Common myeloid progenitor, CD34-positive (primary cell): Measurements from ENCODE around the gene ARHGAP42.

Experiments
- CTCF ChIA-PET: fragments of 350-600 bp; sonication (Branson Sonifier 250); formaldehyde crosslinking; loops from one replicate; lab custom pipeline; 2021; ENCODE audit warnings: antibody characterized with exemption; lab: Charles Lee
- POLR2A ChIA-PET: fragments of 350-600 bp; sonication (Branson Sonifier 250); formaldehyde crosslinking; loops from one replicate; lab custom pipeline; 2021; ENCODE audit warnings: antibody characterized with exemption; lab: Charles Lee
- DNase-seq, 3 donors: peaks; one replicate each; pipeline versions ENCODE4 v3.0.0 to v3.0.0-alpha.2; 2013
- H3K27ac ChIP-seq, 2 experiments: 1 replicate in 1 of 2; 2 replicates in 1 of 2; pipeline ENCODE4 v1.7.0; 2013; ENCODE audit warnings: inconsistent platforms in 2 of 2, low read length in 2 of 2, mild to moderate bottlenecking in 2 of 2, low read depth in 1 of 2, moderate library complexity in 1 of 2; ENCODE audit not compliant: severe bottlenecking in 2 of 2, insufficient read depth in 1 of 2, poor library complexity in 1 of 2
- H3K27me3 ChIP-seq, 5 experiments: replicated peaks in 2 of 5; 1 replicate in 3 of 5; 2 replicates in 2 of 5; pipeline versions ENCODE4 v1.6.1 to v1.7.0; 2013; ENCODE audit warnings: low read length in 4 of 5, mild to moderate bottlenecking in 2 of 5, moderate library complexity in 2 of 5, inconsistent platforms in 1 of 5; ENCODE audit not compliant: insufficient read depth in 5 of 5, control insufficient read depth in 4 of 5
- H3K36me3 ChIP-seq, 4 experiments: 1 replicate in 2 of 4; 2 replicates in 2 of 4; pipeline versions ENCODE4 v1.6.1 to v1.7.0; 2013; ENCODE audit warnings: low read length in 3 of 4, control low read depth in 1 of 4, mild to moderate bottlenecking in 1 of 4; ENCODE audit not compliant: control insufficient read depth in 4 of 4, insufficient read depth in 4 of 4
- H3K4me1 ChIP-seq, 4 experiments: 1 replicate in 3 of 4; 2 replicates in 1 of 4; pipeline versions ENCODE4 v1.6.1 to v1.7.1; 2013; ENCODE audit warnings: low read length in 3 of 4, mild to moderate bottlenecking in 3 of 4, control low read depth in 1 of 4, inconsistent platforms in 1 of 4, moderate library complexity in 1 of 4; ENCODE audit not compliant: control insufficient read depth in 4 of 4, insufficient read depth in 4 of 4; ENCODE audit errors: control extremely low read depth in 1 of 4
- H3K4me3 ChIP-seq, 7 experiments: 1 replicate in 4 of 7; 2 replicates in 3 of 7; pipeline versions ENCODE4 v1.5.1 to v1.7.0; 2013; ENCODE audit warnings: mild to moderate bottlenecking in 7 of 7, low read length in 6 of 7, moderate library complexity in 6 of 7, inconsistent platforms in 2 of 7, low read depth in 2 of 7, control low read depth in 1 of 7; ENCODE audit not compliant: insufficient read depth in 4 of 7, control insufficient read depth in 1 of 7; ENCODE audit errors: extremely low read depth in 1 of 7
- H3K9me3 ChIP-seq, 5 experiments: 1 replicate in 4 of 5; 2 replicates in 1 of 5; pipeline versions ENCODE4 v1.6.1 to v1.7.1; 2013; ENCODE audit warnings: low read length in 4 of 5, mild to moderate bottlenecking in 2 of 5, inconsistent platforms in 1 of 5, low read depth in 1 of 5, moderate library complexity in 1 of 5; ENCODE audit not compliant: control insufficient read depth in 4 of 5, insufficient read depth in 2 of 5; ENCODE audit errors: control extremely low read depth in 1 of 5
- WGBS: methylation state at CpG from one replicate; pipeline ENCODE4 v1.1.5; 2013; ENCODE audit not compliant: insufficient coverage; 5-methylcytosine and 5-hydroxymethylcytosine counted together

Gene ARHGAP42

GRCh38 chr11:100716838-100717237, 29.8 kb downstream of the ARHGAP42 start:
- H3K4me3 ChIP-seq, result no peak overlapping the region
- POLR2A ChIA-PET, result no interaction called here

GRCh38 chr11:100719362-100719761, 32.3 kb downstream of the ARHGAP42 start:
- POLR2A ChIA-PET, result no interaction called here
- DNase-seq, result no peak

More at GRCh38 chr11:100716838-100717237, 29.8 kb downstream of the ARHGAP42 start:
- H3K36me3 ChIP-seq, result no peaks in the 10 kb centered on the region
- H3K9me3 ChIP-seq, result no peaks in the 10 kb centered on the region
- CTCF ChIA-PET, result no interaction called here
- H3K27ac ChIP-seq, result no peak overlapping the region
- WGBS, result 60% methylated on average over 3 of the region's 3 CpGs
- H3K4me1 ChIP-seq, result no peaks in the 10 kb centered on the region
- no peak for DNase-seq
- peaks cover 0 to 2% (median 0%) of the 10 kb centered on the region in 5 experiments for H3K27me3 ChIP-seq

GRCh38 chr11:100719809-100720221, 32.7 kb downstream of the ARHGAP42 start:
- POLR2A ChIA-PET, result no interaction called here
- WGBS, result no CpG with 5 or more reads among the region's 3 CpGs
- no peak for DNase-seq

More at GRCh38 chr11:100719362-100719761, 32.3 kb downstream of the ARHGAP42 start:
- H3K27ac ChIP-seq, result no peak overlapping the region
- H3K27me3 ChIP-seq, result peaks cover 0 to 2% (median 0%) of the 10 kb centered on the region in 5 experiments
- CTCF ChIA-PET, result no interaction called here
- no peaks in the 10 kb centered on the region for H3K36me3 ChIP-seq
- H3K4me1 ChIP-seq, result no peaks in the 10 kb centered on the region
- no peak overlapping the region for H3K4me3 ChIP-seq
- H3K9me3 ChIP-seq, result no peaks in the 10 kb centered on the region
- WGBS, result 100% methylated on average over 1 of the region's 2 CpGs

GRCh38 chr11:100726680-100727079, 39.6 kb downstream of the ARHGAP42 start:
- ChIA-PET CTCF (no interaction called here), POLR2A (no interaction called here)
- Histone ChIP-seq H3K4me3 (no peak overlapping the region), H3K9me3 (no peaks in the 10 kb centered on the region), H3K27me3 (no peaks in the 10 kb centered on the region), H3K4me1 (no peaks in the 10 kb centered on the region), H3K27ac (no peak overlapping the region), H3K36me3 (no peaks in the 10 kb centered on the region)
- 50% methylated on average over 1 of the region's 1 CpG for WGBS
- DNase-seq, result no peak

More at GRCh38 chr11:100719809-100720221, 32.7 kb downstream of the ARHGAP42 start:
- no peaks in the 10 kb centered on the region for H3K36me3 ChIP-seq
- no peaks in the 10 kb centered on the region for H3K4me1 ChIP-seq
- no peaks in the 10 kb centered on the region for H3K9me3 ChIP-seq
- no peak overlapping the region for H3K4me3 ChIP-seq
- peaks cover 0 to 2% (median 0%) of the 10 kb centered on the region in 5 experiments for H3K27me3 ChIP-seq
- no peak overlapping the region for H3K27ac ChIP-seq
- CTCF ChIA-PET, result no interaction called here

GRCh38 chr11:100727410-100727809, 40.3 kb downstream of the ARHGAP42 start:
- no peaks in the 10 kb centered on the region for H3K36me3 ChIP-seq
- POLR2A ChIA-PET, result no interaction called here
- H3K4me1 ChIP-seq, result no peaks in the 10 kb centered on the region
- no peaks in the 10 kb centered on the region for H3K27me3 ChIP-seq
- 98% methylated on average over 7 of the region's 9 CpGs for WGBS
- DNase-seq, result no peak
- no peaks in the 10 kb centered on the region for H3K9me3 ChIP-seq
- H3K4me3 ChIP-seq, result no peak overlapping the region
- H3K27ac ChIP-seq, result no peak overlapping the region
- CTCF ChIA-PET, result no interaction called here

- Histone ChIP-seq H3K4me3 (no peak overlapping the region), H3K36me3 (no peaks in the 10 kb centered on the region), H3K27me3 (no peaks in the 10 kb centered on the region), H3K4me1 (no peaks in the 10 kb centered on the region), H3K27ac (no peak overlapping the region), H3K9me3 (no peaks in the 10 kb centered on the region)
- ChIA-PET CTCF (no interaction called here), POLR2A (no interaction called here)
- DNase-seq, result no peak
- WGBS, result 100% methylated on average over 2 of the region's 3 CpGs
These were observed 43.2 kb downstream of the ARHGAP42 start for GRCh38 chr11:100730266-100730665.

- no peaks in the 10 kb centered on the region for H3K4me1 ChIP-seq
- ChIA-PET POLR2A (no interaction called here), CTCF (no interaction called here)
- H3K4me3 ChIP-seq, result no peak overlapping the region
- 100% methylated on average over 1 of the region's 1 CpG for WGBS
- H3K27me3 ChIP-seq, result peaks cover 0 to 2% (median 0%) of the 10 kb centered on the region in 5 experiments
- no peaks in the 10 kb centered on the region for H3K36me3 ChIP-seq
- no peak overlapping the region for H3K27ac ChIP-seq
- no peak for DNase-seq
- H3K9me3 ChIP-seq, result no peaks in the 10 kb centered on the region
These were observed 44.4 kb downstream of the ARHGAP42 start for GRCh38 chr11:100731471-100731870.
